ENCODE data around the gene DYNC1I1. TPM values are rescaled to one million over a fixed set of nuclear protein-coding genes. Genes with fewer than 3 reads are reported as not detected.
A peak's percentile ranks its signal among the peaks of the same experiment; 100 is the strongest.

DYNC1I1 gene
- 18.2 and 19.3 TPM in 2 replicates for total RNA-seq (2014; rRNA removed; shearing (Covaris generic))
- 15.6 and 16.3 TPM in 2 replicates for polyA plus RNA-seq (2015; cell fraction: cytosol; rRNA removed)
- 6.3 and 7.3 TPM in 2 replicates for polyA plus RNA-seq (2015; cell fraction: nucleus; rRNA removed)

DNA sequence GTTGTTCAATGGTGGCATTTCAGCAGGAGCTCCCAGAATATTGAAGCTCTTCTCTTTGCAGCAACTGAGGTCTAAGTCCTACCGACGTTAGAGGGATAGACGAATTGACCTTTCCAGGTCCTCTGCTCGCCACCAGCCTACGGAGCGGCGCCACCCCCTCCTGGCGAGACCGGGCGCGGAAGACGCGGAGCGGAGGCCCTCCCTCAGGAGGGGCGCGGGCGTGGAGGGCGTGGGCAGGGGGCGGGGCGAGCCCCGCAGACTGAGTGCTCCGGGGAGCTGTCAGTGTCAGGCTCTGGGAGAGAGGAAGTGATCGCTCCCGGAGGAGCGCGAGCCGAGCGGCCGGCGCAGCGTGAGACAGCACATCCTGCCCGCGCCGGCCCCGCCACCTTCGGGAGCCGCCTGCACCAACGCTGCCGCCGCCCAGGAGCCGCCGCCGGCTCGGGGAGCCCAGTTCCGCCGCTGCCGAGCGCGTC lies at the start of gene DYNC1I1:
Gene DYNC1I1 (plus strand): TSS at position 257 of the 473 bp plus-strand sequence. CDS start 32,176 bp downstream, outside the sequence.
- DNase-seq (ENCODE audit: low read depth, low spot score) = peak; percentile 86

DNA sequence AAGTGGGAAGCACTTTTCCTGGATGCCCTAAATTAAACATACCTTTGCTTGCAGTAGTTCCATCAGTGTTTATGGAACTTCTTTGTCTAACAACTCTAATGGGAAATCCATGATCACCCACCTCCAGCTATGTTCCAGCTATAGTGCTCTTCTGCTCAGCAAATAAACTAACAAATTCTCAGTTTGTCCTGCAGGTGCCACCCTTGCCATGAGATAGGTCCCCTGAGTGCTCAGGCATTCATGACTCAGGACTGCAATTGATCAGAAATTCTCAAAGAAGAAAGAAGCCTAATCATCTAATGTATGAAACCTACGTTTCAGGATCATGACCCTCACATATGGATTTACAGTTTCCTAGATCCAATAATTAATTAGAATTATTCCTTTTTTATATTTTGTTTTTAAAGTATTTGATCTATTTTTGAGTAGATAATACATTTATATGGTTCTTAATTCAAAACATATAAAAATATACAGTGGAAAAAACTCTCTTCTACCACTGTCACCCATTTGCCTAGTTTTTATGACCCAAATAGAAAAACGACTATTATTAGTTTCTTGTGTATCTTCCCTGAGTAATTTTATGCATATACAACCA lies 48.7 kb upstream of the DYNC1I1 start:
- peak; percentile 91 for DNase-seq (ENCODE audit: low read depth, low spot score)
- in situ Hi-C loops (cut with HindIII; ENCODE audit: low pct_unique_long_range_greater_than_20kb, low sequenced_read_pairs) = no loop called here

More for the DNA sequence above, at the start of gene DYNC1I1:
- in situ Hi-C loops (cut with HindIII; ENCODE audit: low pct_unique_long_range_greater_than_20kb, low sequenced_read_pairs) = no loop called here

DNA sequence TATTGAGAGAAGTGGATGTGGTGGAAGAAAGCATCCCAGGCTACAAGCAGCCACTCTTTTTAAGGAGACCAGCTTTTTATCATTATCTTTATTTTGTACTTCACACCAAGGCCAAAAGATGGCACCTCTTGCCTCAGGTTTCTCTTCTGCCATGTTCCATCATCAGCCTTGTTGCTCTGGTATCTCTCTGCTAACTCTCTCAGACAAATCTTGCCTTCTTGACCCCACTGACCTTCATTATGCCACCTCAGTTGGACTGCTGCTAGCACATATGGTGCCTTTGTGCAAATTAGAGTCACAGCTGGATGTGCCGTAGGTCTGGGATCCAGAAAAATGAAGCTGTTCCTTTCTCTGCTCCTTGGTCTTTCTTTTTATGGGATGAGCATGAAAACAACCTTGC lies 47.1 kb upstream of the DYNC1I1 start:
- DNase-seq (ENCODE audit: low read depth, low spot score) = peak; percentile 68
- in situ Hi-C loops (cut with HindIII; ENCODE audit: low pct_unique_long_range_greater_than_20kb, low sequenced_read_pairs) = no loop called here

DNA sequence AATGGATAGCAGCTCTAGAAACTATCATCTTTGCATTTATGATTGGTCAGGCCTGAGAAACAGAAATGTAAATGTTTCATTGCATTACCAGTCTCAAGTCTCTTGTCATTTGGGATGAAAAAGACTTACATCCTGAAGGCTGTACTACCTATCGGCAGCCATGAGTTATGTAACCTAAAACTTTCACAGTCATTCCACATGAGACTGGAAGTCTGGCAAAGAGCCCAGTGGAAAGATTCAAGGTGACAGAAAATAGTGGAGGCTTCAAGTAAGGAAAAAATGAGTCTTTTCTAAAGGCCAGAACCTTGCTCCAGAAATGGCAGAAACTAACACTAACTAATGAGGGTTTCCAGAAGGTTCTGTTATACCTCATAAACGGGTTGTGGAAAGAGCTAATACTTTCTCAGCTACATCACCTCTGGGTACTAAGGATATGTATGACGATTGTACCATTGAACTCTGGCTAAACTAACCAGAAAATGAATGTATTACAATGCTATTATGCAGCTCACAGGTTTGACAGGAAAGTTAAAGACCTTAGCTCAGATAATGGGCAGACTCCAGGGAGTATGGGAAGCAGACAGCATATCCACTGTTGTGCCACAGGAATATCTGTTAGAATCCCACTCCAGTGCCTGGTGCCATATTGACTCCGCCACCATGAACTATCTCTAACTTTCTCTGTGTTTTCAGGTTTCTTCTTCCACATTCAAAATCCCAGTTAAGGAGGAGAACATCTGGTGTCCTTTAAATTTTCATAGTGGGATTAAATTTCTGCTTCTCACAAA lies 41.7 kb upstream of the DYNC1I1 start:
- no peak for DNase-seq (ENCODE audit: low read depth, low spot score)
- in situ Hi-C loops (cut with HindIII; ENCODE audit: low pct_unique_long_range_greater_than_20kb, low sequenced_read_pairs) = no loop called here

DNA sequence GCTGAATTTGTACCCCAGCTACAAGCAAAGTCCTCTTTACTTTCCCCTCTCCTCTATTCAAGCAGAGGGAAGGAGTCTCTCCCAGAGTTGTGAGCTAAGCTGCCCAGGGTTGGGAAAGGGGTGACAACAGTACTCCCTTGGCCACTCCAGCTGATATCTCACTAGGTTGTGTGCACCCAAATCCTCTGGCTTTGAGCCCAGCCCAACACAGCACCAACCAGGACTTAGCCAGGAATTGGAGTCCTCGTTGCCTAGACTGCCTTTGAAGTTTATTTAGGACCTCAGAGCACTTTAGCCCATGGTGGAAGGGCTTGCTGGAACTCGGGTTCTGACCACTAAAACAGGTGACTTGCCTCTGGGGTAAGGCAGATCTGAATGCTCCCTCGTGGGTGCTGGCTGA lies 35.7 kb upstream of the DYNC1I1 start:
- in situ Hi-C loops (cut with HindIII; ENCODE audit: low pct_unique_long_range_greater_than_20kb, low sequenced_read_pairs) = no loop called here
- no peak for DNase-seq (ENCODE audit: low read depth, low spot score)

DNA sequence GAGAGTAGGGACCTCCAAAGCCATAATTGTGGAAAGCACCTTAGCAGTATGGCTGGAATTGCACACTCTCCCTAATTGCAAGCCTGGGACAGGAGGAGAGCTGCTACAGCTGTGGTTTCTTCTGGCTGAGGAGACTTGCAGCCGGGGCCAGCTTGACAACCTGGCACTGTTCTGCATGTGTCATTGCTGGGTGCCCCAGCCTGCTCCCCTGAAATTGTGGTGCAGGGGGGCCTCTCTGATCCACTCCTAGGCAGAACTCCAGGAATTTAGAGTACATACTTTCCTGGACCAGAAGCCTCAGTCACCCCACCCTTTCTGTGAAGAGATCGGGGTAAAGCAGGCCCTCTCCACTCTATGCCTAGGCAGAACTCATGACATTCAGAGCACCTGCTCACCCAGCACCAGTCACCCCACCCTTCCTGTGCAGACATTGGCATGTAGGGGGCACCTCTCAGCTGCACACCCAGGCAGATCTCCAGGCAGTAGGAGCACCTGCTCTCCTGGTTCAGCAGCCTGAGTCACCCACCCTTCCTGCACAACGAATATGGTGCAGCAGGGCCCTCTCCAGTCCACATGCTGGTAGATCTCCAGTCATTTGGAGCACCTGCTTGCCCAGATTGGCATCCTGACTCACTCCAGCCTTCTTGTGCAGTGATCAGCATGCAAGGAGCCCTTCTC lies 34.4 kb upstream of the DYNC1I1 start:
- in situ Hi-C loops (cut with HindIII; ENCODE audit: low pct_unique_long_range_greater_than_20kb, low sequenced_read_pairs) = no loop called here
- no peak for DNase-seq (ENCODE audit: low read depth, low spot score)

DNA sequence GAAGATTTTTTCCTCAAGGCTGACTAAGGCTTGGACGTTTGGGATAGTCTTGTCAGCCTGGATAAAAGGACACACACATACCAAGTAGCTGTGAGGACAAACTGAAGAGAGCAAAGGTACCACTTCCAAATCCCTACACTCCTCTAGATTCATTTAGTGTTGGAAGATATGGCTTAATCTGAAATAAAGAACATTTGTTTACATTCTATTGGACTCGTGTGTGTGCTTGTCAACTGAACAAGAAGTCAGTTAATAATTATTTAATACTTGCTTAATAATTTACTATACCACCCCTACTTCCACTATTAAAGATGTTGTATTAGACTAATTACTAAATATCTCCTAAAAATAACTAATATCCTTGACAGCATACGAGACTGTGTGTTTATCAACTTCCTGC lies 23.3 kb upstream of the DYNC1I1 start:
- in situ Hi-C loops (cut with HindIII; ENCODE audit: low pct_unique_long_range_greater_than_20kb, low sequenced_read_pairs) = no loop called here
- DNase-seq (ENCODE audit: low read depth, low spot score) = no peak

DNA sequence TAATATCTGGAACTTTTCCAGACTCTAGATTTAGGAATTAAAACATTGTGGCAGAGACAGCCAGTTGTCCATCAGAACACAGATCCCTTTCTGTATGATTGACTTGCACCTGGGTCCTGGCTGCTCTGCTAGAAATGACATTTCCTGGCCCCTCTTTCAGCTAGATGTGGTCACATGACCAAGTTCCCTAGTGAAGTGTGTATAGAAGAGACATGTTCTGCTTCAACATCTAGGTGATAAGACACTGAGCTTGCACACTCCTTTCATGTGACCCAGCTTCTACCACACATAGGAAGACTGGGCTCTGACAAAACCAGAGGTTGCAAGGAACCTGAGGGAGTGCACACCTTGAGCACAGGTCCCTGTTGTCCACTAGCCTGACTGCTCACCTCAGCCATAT lies 22.8 kb upstream of the DYNC1I1 start:
- no peak for DNase-seq (ENCODE audit: low read depth, low spot score)
- in situ Hi-C loops (cut with HindIII; ENCODE audit: low pct_unique_long_range_greater_than_20kb, low sequenced_read_pairs) = no loop called here

DNA sequence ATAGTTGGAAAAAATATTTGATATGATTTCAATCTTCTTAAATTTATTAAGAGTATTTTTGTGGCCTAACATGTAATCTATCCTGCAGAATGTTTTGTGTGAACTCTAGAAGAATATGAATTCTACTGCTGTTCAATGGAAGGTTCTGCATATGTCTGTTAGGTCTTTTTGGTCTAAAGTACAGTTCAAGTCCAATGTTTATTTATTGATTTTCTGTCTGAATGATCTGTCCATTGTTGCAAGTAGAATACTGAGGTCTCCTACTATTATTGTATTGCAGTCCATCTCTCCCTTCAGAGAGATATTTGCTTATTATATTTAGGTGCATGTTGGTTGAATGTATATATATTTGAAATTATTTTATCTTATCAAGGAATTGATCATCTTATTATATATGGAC lies 18.9 kb upstream of the DYNC1I1 start:
- DNase-seq (ENCODE audit: low read depth, low spot score) = no peak
- in situ Hi-C loops (cut with HindIII; ENCODE audit: low pct_unique_long_range_greater_than_20kb, low sequenced_read_pairs) = no loop called here

DNA sequence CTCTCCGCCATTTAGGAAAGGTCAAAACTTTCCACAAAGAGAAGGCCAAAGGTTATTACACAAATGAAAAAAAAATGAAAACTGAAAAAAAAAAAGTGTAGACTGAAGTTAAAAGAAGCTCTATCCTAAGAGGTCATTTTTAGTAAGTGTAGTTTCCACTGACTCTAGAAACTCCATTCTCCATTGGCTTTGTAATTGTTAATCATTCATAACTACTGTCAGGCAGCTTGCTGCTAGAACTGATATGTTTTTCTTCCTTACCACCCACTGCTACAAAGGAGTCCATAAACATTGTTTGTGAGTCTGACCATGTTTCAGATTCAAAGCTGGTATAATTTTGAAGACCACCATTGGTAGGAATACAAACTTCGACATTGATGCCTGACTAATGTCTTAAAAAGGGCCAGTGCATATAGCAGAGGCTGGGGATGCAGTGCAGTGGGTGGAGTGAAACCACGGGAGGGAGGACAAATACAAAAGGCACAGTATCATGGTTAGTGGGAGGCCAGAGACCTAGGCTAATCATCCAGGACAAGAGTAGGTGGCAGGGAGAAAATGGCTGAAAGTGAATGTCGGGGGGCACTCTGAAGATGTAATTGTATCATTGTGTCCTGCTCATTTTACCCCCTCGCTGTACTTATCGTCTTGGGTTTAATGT lies 16.9 kb upstream of the DYNC1I1 start:
- in situ Hi-C loops (cut with HindIII; ENCODE audit: low pct_unique_long_range_greater_than_20kb, low sequenced_read_pairs) = no loop called here
- DNase-seq (ENCODE audit: low read depth, low spot score) = no peak

DNA sequence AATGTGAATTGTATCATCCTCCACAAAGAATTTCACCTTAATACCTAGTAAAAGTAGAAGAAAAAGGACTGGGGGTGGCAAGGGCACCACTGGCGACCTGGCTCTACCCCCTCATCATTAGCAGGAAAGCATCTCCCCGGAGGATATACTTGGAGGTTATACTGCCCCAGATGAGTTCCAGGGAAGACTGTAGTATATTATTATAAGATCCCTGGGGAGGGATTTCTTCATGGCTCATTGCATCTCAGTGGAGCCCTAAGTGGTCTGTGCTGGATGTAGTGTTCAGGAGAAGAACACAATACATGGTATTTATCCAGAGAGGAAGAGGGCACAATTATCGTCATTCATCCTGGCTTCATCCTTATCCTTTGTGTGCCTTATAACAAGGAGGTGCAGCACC lies 14.2 kb upstream of the DYNC1I1 start:
- peak; percentile 96 for DNase-seq (ENCODE audit: low read depth, low spot score)
- in situ Hi-C loops (cut with HindIII; ENCODE audit: low pct_unique_long_range_greater_than_20kb, low sequenced_read_pairs) = no loop called here

DNA sequence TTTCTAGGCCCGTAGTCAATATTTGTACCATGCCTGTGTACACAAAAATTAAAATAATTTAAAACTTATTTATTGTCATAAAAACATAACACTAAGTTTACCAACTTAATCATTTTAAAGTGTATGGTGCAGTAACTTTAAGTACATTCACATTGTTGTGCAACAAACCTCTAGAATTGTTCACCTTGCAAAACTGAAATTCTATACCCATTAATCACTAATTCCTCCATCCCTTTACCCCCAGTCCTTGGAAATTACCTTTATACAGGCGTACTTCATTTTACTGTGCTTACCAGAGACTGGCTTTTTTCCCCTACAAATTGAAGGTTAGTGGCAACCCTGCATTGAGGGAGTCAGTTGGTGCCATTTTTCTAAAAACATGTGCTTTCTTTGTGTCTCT lies 6.3 kb upstream of the DYNC1I1 start:
- in situ Hi-C loops (cut with HindIII; ENCODE audit: low pct_unique_long_range_greater_than_20kb, low sequenced_read_pairs) = no loop called here
- DNase-seq (ENCODE audit: low read depth, low spot score) = no peak

DNA sequence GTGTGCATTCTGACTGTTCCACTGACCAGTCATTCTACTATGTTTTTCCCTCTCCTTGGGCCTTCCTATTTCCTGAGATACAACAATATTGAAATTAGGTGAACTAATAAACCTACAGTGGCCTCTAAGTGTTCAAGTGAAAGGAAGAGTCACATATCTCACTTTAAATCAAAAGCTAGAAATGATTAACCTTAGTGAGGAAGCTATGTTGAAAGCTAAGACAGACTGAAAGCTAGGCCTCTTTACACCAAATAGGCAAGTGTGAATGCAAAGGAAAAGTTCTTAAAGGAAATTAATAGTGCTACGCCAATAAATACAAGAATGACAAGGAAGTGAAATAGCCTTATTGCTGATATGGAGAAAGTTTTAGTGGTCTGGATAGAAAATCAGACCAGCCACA lies 5.7 kb upstream of the DYNC1I1 start:
- in situ Hi-C loops (cut with HindIII; ENCODE audit: low pct_unique_long_range_greater_than_20kb, low sequenced_read_pairs) = no loop called here
- DNase-seq (ENCODE audit: low read depth, low spot score) = no peak

DNA sequence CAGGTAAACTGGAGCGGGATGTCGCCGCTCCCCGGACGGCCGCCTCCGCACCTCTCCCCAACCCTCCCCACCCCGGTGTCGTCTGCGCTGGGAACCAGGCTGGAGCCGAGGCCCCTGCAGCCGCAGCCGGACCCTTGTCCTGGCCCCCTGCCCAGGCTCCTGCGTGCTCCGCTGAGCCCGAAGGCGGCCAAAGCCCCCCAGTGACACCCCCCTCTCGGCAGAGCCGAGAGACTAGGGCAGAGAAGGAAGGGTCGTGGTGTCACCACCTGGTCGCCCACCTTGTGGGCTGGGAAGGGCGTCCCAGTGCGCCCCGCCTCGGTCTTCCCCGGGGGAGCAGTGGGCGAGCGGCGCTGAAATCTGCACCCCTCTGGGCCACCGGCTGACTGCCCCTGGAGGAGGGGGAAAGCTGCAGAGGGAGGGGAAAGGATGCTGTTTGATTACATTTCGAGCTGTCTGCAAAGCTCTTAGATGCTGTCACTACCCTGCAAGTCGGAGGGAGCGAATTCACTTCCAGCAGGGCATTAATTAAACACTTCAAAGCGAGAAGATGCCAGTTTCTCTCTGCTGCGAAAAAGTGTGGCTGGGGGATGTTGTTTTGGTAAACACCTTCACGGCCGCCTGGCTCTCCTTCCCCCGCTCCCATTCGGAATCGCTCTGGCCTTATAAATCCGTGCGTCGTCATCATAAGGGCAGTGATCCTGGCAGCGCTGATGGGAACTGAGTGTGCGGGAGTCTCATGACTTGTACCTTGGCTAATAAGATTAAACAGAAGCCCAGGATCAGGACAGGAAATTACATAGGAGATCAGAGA lies 622 bp downstream of the DYNC1I1 start:
- in situ Hi-C loops (cut with HindIII; ENCODE audit: low pct_unique_long_range_greater_than_20kb, low sequenced_read_pairs) = no loop called here
- DNase-seq (ENCODE audit: low read depth, low spot score) = no peak

DNA sequence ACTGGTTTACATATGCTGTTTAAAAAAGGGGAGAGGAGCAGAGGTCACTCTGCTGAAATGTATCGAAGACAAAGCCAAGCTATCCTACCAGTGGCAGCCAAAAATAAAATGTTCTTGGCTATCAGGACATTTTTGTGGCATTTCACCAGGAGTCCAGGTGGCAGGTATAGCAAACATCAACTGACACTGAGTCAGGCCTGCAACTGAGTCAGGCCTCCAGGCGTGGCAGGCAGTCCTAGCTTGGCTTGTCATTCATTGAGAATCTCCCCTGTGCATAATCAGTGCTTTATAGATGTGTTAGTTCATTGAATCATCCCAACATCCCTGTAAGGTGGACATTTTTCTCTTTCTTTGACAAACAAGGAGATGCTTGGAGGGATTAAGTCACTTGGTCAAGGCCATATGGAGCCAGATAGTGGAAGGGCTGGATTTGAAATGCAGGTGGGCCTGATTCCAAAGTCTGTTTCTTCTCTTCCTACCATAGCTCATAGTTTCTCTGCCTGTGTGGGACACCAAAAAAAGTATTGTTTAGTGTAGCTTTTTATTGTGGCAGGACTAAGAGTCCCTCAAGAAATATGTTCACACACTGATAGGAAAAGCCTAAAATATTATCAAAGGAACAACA lies 4.3 kb downstream of the DYNC1I1 start:
- no peak for DNase-seq (ENCODE audit: low read depth, low spot score)
- in situ Hi-C loops (cut with HindIII; ENCODE audit: low pct_unique_long_range_greater_than_20kb, low sequenced_read_pairs) = no loop called here

DNA sequence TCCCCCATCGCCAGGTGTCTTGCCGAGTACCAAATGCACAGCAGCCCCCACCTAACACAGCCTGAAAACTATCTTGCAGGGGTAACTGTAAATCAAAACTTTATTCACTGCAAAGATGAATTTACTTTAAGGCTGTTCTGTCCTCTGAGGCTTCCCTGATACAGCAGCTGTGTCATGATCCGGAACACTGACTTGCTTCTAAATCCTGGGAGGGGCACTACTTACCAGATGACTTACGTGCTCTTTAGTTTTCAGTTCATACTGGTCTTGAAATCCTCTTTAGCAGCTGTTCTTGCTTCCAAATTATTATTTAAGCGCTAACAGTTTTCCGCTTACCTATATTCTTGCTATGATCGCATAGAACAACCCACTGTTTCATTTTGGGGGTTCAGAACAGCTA lies 4.9 kb downstream of the DYNC1I1 start:
- DNase-seq (ENCODE audit: low read depth, low spot score) = no peak
- in situ Hi-C loops (cut with HindIII; ENCODE audit: low pct_unique_long_range_greater_than_20kb, low sequenced_read_pairs) = no loop called here

DNA sequence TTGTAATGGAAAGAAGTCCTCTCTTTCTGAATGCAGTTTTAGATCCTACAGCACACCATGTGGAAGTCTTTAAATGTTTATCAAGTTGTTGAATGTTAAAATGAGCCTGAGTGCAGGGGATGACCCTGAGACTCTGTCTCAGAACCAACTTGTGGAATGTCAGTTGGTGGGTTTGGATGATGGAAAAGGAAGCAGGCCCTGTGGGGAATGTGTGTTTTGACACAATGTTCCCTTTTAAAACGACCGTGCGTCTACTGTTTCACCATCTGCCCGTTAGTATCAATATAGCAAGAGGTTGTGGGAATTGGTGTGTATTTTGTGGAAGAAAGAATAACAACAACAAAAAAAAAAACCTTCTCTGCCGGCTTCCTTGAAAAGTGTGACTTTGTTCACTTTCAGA lies 8.3 kb downstream of the DYNC1I1 start:
- peak; percentile 20 for DNase-seq (ENCODE audit: low read depth, low spot score)
- in situ Hi-C loops (cut with HindIII; ENCODE audit: low pct_unique_long_range_greater_than_20kb, low sequenced_read_pairs) = no loop called here

Data from SK-MEL-5 (cell line).